ENCODE results near the gene BYSL. TPM values are rescaled to one million over a fixed set of nuclear protein-coding genes. Genes with fewer than 3 reads are reported as not detected.

Gene BYSL
- total and polyA plus RNA-seq, 9 of the 15 experiments (the other 6 are each of a cell fraction or from before 2014, with no cell fraction given) = 22.2 to 92.3 (median 53.4) TPM

DNA sequence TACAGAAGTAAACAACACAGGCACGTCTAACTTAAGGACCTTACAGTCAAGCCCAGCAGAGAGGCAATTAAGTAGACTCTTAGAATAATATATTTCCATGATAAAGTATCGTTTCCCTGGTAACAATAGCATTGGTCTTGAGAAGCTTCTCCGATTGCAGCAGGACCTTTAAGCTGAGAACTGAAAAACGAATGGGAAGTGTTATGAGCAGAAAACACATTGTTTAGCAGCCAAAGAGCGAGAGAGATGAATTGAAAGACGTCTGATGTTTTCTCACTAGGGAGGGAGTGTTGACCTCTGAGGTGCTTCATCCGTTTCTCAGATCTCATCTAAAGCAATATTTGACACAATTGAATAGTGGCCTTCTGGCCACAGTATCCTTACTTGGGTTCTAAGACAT lies 855 bp downstream of the BYSL start:
- no peak for ATAC-seq
- 0 out of 2 replicates have a peak, but pooled peaks cover 4% of the 10 kb centered on the region for H4K20me1 ChIP-seq (replicated peaks; ENCODE audit: control insufficient read depth, insufficient read depth, low read length)
- no peaks in the 10 kb centered on the region for H3K9me3 ChIP-seq (replicated peaks; ENCODE audit: control insufficient read depth, insufficient read depth, low read depth, low read length)
- no peaks in the 10 kb centered on the region for H3K27me3 ChIP-seq (ENCODE audit: control insufficient read depth in 2 of 2, insufficient read depth in 2 of 2, low read length in 2 of 2)
- ChIA-PET POLR2A (interaction anchor here (1.6 to 11.8 kb wide), 5 partner anchors 12 to 110 kb away, joined by 3 to 166 read pairs (median 11); partner anchors contain the start of gene CCND3), CTCF (ENCODE audit: low intra/inter-chr PET ratio) (interaction anchor here (1.1 to 2.6 kb wide), 2 partner anchors 122 to 135 kb away, joined by 4 to 11 read pairs; partner anchors contain the start of gene TOMM6)
- peak overlapping the region; percentile 98 for H3K27ac ChIP-seq (ENCODE audit: extremely low read depth, low read depth, low read length)
- peak in 1 of 4 experiments; percentile 23 for DNase-seq (ENCODE audit: extremely low read depth in 1 of 4, low spot score in 3 of 4)
- TSS peak; percentile 58 for BruUV-seq (replicated peaks)
- peak overlapping the region; percentile 82 for H3K4me3 ChIP-seq
- no peak for FAIRE-seq
- intact Hi-C loops (cut with micrococcal nuclease) (loop anchor here (5.0 kb wide), 1 partner anchor 75 kb away; no protein-coding TSS in a partner anchor), in situ Hi-C loops (cut with MboI) (no loop called here)
- H3K9ac ChIP-seq (ENCODE audit: insufficient read depth in 1 of 2, low read depth in 2 of 2, low read length in 2 of 2) = peak overlapping the region; percentile 98
- peaks cover 48% of the 10 kb centered on the region for H3K36me3 ChIP-seq (ENCODE audit: control insufficient read depth, insufficient read depth, low read length)
- peak overlapping the region; percentile 96 for H3K4me2 ChIP-seq (ENCODE audit: insufficient read depth, low read length)
- H3K79me2 ChIP-seq (ENCODE audit: control insufficient read depth, insufficient read depth, low read length) = peaks cover 86% of the 10 kb centered on the region
- H3K9me1 ChIP-seq (ENCODE audit: control insufficient read depth, insufficient read depth, low read length) = peaks cover under 1% of the 10 kb centered on the region
- H3K4me1 ChIP-seq (replicated peaks in 1 of 2; ENCODE audit: control insufficient read depth in 2 of 2, insufficient read depth in 2 of 2, low read length in 2 of 2) = peaks cover 14 to 16% of the 10 kb centered on the region in 2 experiments; a peak in 4 of 5 replicates
- TF ChIP-seq, protein P1, sequence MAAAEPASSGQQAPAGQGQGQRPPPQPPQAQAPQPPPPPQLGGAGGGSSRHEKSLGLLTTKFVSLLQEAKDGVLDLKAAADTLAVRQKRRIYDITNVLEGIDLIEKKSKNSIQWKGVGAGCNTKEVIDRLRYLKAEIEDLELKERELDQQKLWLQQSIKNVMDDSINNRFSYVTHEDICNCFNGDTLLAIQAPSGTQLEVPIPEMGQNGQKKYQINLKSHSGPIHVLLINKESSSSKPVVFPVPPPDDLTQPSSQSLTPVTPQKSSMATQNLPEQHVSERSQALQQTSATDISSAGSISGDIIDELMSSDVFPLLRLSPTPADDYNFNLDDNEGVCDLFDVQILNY (CRISPR knock-in tag; IDR thresholded peaks at IDR 0.05) = no peak
- TF ChIP-seq E2F3 (CRISPR knock-in tag; IDR thresholded peaks at IDR 0.05) = no peak
- no peak for TF ChIP-seq ZNF274 (IDR thresholded peaks at IDR 0.05; ENCODE audit: borderline replicate concordance, low read depth, low read length)
- TF ChIP-seq PYGO2 (tag; IDR thresholded peaks at IDR 0.05) = no peak
- TF ChIP-seq, protein P2, sequence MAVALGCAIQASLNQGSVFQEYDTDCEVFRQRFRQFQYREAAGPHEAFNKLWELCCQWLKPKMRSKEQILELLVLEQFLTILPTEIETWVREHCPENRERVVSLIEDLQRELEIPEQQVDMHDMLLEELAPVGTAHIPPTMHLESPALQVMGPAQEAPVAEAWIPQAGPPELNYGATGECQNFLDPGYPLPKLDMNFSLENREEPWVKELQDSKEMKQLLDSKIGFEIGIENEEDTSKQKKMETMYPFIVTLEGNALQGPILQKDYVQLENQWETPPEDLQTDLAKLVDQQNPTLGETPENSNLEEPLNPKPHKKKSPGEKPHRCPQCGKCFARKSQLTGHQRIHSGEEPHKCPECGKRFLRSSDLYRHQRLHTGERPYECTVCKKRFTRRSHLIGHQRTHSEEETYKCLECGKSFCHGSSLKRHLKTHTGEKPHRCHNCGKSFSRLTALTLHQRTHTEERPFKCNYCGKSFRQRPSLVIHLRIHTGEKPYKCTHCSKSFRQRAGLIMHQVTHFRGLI (CRISPR knock-in tag; IDR thresholded peaks at IDR 0.05) = no peak
- no peak for TF ChIP-seq HDAC2 (IDR thresholded peaks at IDR 0.05)
- no peak for TF ChIP-seq ETV6 (IDR thresholded peaks at IDR 0.05; ENCODE audit: borderline replicate concordance in 1 of 2, low read depth in 2 of 2, low read length in 1 of 2)
- no peak for TF ChIP-seq ETV6 (CRISPR knock-in tag; IDR thresholded peaks at IDR 0.05; ENCODE audit: borderline replicate concordance)
- TF ChIP-seq POLR2B (IDR thresholded peaks at IDR 0.05; ENCODE audit: low read depth, partially characterized antibody) = no peak
- TF ChIP-seq ZNF57 (CRISPR knock-in tag; IDR thresholded peaks at IDR 0.05) = no peak
- TF ChIP-seq SRSF1 (IDR thresholded peaks at IDR 0.05; ENCODE audit: low read depth, low read length) = no peak
- no peak for TF ChIP-seq TEAD4 (IDR thresholded peaks at IDR 0.05; ENCODE audit: low read length)
- TF ChIP-seq TEAD4 (CRISPR knock-in tag; IDR thresholded peaks at IDR 0.05; ENCODE audit: borderline replicate concordance) = no peak
- TF ChIP-seq, protein P3, sequence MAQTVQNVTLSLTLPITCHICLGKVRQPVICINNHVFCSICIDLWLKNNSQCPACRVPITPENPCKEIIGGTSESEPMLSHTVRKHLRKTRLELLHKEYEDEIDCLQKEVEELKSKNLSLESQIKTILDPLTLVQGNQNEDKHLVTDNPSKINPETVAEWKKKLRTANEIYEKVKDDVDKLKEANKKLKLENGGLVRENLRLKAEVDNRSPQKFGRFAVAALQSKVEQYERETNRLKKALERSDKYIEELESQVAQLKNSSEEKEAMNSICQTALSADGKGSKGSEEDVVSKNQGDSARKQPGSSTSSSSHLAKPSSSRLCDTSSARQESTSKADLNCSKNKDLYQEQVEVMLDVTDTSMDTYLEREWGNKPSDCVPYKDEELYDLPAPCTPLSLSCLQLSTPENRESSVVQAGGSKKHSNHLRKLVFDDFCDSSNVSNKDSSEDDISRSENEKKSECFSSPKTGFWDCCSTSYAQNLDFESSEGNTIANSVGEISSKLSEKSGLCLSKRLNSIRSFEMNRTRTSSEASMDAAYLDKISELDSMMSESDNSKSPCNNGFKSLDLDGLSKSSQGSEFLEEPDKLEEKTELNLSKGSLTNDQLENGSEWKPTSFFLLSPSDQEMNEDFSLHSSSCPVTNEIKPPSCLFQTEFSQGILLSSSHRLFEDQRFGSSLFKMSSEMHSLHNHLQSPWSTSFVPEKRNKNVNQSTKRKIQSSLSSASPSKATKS (CRISPR knock-in tag; IDR thresholded peaks at IDR 0.05) = no peak
- no peak for TF ChIP-seq RHOXF2B (CRISPR knock-in tag; conservative IDR thresholded peaks at IDR 0.05)
- no peak for TF ChIP-seq ZNF586 (CRISPR knock-in tag; conservative IDR thresholded peaks at IDR 0.05)
- TF ChIP-seq FOSL1 (tag; conservative IDR thresholded peaks at IDR 0.05) = no peak
- no peak for TF ChIP-seq RBM22 (IDR thresholded peaks at IDR 0.05; ENCODE audit: low read depth, low read length, poor library complexity, severe bottlenecking)
- no peak for TF ChIP-seq HDAC1 (IDR thresholded peaks at IDR 0.05)
- no peak for TF ChIP-seq ZNF41 (CRISPR knock-in tag; conservative IDR thresholded peaks at IDR 0.05)
- TF ChIP-seq FOXJ2 (tag; IDR thresholded peaks at IDR 0.05) = no peak
- 3% methylated on average over 7 of the region's 7 CpGs for WGBS (ENCODE audit: insufficient coverage, low coverage, missing lambda C conversion rate)
- peak overlapping the region; percentile 98 for H2AFZ ChIP-seq (ENCODE audit: low read depth, low read length)
